Renal pelvis (tissue), 4 donors: ENCODE data around the gene SSR2. TPM values are rescaled to one million over a fixed set of nuclear protein-coding genes. Genes with fewer than 3 reads are reported as not detected.

ENCODE experiments used
- DNase-seq: peaks from one replicate; pipeline ENCODE4 v3.0.0-alpha.2; 2013
- polyA plus RNA-seq, 3 donors: library from polyadenylated mRNA; unstranded; fragments of 120-200 nt; gene quantifications; one replicate each; pipeline ENCODE4 v1.2.1, GENCODE V29; 2013; ENCODE audit not compliant: insufficient read length in 3 of 3

The SSR2 gene
- polyA plus RNA-seq, 3 donors: 354 to 431 (median 363) TPM

- DNase-seq: no peak
These were observed 44.5 kb downstream of the SSR2 start for GRCh38 chr1:155976062-155976912.

DNA sequence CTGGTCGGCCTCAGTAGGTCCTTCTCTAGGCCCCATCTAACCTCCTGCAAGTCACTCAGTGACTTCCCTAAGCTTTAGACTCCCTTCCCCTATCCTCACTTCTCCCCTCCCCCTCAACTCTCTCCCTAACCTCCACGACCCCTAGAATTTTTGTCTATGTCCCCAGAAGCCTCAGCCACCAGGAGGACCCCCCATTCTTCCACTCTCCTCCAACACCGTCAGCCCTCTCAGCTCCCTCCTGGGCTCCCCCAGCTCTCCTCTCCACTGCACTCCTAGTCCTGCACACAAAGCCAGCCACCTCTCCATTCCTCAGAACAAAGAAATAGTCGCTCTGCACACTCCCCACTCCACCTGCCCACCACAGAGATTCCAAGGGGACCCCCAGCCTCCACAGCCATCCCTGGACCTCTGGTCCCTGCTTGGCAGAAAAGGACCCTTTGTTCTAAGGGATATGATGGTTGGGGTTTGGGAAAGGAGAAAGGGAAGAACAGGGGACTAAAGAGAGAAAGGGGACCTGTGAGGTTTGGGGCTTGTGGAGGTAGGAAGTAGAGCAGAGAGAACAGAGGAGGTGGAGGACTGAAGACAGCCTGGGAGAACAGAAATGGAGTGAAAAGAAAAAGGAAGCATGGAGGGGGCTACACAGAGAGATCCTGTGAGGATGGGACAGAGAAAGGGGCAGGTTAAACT lies 45.2 kb downstream of the SSR2 start:
- no peak for DNase-seq

GRCh38 chr1:155974208-155975115 lies 46.3 kb downstream of the SSR2 start:
- no peak for DNase-seq

GRCh38 chr1:155973723-155974122 lies 47.0 kb downstream of the SSR2 start:
- DNase-seq: no peak

DNA sequence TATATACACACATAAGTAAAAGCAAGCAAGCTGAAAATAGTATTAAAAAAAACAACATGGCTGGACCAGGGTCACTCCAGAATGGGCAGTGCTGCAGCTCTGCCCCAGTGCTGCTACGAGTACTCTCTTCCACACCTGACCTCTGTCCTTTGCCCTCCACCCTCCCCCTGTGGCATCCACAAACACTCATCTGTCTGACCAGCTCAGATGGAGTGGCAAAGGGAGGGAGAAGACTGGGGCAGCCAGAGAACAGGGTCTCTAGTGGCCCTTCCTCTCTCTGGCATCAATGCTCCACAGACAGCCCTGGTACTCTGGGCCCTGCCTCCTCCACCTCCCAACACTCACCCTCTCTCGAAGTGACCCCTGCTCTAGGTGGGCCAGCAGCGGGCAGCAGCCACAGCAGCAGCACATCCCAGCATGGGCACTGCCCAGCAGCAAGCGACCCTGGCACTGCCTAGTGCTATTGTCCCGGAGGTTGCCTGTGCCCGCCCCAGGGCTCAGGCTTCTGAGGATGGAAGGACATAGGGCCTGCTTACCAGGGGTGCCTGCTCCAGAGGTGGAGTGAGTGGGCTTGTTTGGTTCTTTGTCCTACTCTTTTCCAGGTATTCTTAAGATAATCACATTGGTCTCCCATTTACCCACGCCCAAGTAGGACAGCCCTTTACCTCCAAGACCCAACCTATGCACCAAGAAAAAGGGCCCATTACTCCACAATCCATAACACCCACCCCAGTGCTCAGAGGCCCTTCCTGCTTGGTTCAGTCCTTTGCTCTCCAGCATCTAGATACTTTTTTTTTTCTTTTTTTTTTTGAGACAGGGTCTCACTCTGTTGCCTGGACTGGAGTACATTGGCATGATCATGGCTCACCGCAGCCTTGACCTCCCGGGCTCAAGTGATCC lies 48.6 kb downstream of the SSR2 start:
- DNase-seq: no peak

GRCh38 chr1:155970531-155971167 lies 50.1 kb downstream of the SSR2 start:
- DNase-seq: no peak

- DNase-seq: no peak
These were observed 51.4 kb downstream of the SSR2 start for GRCh38 chr1:155969377-155969791.

DNA sequence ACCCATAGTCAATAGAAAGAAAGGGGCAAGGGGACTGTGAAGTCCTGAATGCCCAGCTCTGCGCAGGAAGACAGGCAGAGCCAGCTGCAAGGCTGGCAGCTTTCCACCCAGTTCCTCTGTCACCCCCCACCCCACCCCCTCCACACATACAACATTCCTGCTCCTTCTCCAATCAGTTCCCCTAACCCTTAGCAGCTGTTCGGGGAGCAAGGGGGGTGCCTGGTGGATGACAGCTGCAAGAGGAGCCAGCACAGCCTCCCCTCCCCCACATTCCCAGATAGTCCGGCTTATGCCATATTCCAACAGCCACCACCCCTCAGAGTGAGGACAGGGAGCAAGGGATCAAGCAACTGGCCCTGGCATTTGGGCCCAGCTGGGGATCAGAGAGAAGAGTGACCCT lies 52.1 kb downstream of the SSR2 start:
- DNase-seq: no peak

- DNase-seq: no peak
These were observed 52.7 kb downstream of the SSR2 start for GRCh38 chr1:155968051-155968400.

DNA sequence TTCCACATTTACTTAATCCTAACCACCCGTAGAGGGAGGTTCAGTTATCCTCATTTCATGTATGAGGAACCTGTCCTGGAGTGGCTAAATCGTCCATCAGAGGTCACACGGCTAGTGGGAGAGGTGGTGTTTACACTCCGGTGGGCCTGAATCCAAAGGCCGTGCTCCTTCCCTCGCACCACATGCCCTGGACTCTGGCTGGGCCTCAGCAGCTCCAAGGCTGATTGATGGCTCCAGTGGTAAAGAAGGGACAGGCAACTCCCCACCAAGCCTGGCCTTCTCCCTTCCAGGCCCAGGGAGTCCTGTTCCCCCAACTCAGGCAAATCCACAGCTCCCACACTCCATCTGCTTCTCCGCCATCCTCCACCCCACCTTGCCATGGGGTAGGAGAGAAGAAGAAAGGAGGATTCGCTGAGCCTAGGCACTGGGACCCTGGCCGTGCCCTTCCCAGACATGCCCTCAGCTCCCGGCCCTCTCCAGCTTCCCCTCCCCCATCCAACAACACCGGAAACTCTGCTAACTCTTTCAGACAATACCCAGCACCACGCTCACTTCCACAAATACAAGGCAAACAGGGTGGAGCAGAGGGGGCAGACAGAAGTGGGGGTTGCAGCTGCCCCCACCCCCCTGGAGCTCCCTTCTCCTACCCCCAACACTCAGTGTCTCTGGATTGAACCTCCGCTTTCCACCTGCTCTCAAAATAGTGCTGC lies 53.3 kb downstream of the SSR2 start:
- DNase-seq: no peak

GRCh38 chr1:155966750-155967149 lies 54.0 kb downstream of the SSR2 start:
- no peak for DNase-seq

DNA sequence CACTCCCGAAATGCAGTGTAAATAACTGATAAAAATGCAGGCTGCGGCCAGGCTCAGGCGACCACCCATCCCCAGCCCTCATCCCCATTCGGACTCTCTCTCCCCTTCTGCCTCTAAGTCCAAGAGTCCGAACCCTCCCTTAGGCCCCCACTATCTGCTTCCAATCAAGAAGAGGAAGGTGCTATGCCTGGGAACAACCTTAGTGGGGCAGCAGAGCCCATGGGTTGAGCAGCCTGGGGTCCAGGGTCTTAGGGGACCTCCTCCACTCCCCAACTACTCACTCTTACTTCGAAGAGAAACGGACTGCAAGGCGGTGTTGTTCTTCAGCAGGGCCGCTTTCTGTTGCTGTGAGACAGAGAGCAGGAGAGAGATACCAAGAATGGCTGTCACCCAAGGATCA lies 54.6 kb downstream of the SSR2 start:
- DNase-seq: no peak

GRCh38 chr1:155964193-155964592 lies 56.6 kb downstream of the SSR2 start:
- no peak for DNase-seq

DNA sequence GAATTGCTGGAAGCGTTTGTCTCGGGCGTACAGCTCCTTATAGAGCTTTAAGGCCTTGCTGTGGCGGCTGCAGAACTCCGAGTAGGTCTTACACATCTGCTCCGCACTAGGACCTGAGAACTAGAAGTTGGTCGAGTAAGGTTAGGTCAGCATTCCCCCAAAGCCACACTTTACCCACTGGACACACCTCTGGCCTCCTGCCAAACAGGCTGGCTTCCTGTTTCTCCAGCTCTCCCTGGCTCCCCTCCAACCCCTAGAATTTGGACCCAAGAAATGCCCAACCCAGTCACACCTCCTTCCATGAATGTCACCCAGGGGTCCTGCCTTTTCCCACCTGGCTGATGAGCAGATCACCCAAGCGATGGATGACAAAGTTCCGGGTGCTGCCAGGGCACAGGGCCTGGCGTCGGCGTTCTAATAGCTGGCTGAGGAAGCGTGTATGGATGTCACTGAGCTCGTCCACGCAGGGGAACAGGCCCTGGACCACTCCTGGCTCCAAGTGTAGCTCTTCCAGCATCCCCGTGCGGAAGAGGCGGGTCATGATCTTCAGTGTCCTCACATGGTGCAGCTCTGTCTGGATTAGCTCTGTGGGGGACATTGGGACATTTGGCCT lies 58.0 kb downstream of the SSR2 start:
- no peak for DNase-seq

DNA sequence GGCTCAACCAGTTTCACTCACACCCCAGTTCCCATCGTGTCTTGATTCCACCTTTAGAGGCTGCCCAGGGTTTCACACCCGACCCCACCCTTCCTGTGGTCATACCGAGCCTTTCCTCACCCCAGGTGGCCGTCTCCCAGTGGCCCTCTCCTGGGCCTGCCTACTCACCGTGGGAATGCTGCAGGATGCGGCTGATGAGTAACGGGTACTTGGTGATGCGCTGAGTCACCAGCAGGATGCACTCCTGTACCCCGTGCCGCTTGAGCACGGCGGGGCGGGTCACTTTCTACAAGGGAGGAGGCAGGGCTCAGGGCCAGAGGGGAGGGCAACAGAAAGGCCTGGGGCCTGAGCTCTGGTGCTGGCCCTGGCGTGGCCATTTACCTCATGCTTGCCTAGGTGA lies 58.8 kb downstream of the SSR2 start:
- DNase-seq: no peak

- no peak for DNase-seq
These were observed 60.5 kb downstream of the SSR2 start for GRCh38 chr1:155960081-155960745.
